GM21619 (cell line): ENCODE results near the gene KRT83.
A peak's percentile ranks its signal among the peaks of the same experiment; 100 is the strongest.
"Not testable (repeated sequence)": the region's sequence is repeated elsewhere in the genome, so short reads cannot be mapped to it uniquely, and the experiment has no call there.

ENCODE experiments used
- ATAC-seq: cut with Tn5 transposase; IDR thresholded peaks from one replicate; pipeline ENCODE4 v1.9.1; 2021; ENCODE audit not compliant: unreplicated experiment

The KRT83 gene

GRCh38 chr12:52287816-52288805, 33.1 kb downstream of the KRT83 start:
- ATAC-seq, result peak; percentile 74

GRCh38 chr12:52286857-52287785, 34.1 kb downstream of the KRT83 start:
- not testable (repeated sequence) for ATAC-seq

- no peak for ATAC-seq
Observed at GRCh38 chr12:52285851-52286530, 35.2 kb downstream of the KRT83 start.

- ATAC-seq, result no peak
Observed at GRCh38 chr12:52285172-52285745, 35.9 kb downstream of the KRT83 start.

GRCh38 chr12:52284562-52285171, 36.5 kb downstream of the KRT83 start:
- no peak for ATAC-seq

GRCh38 chr12:52280796-52281560, 40.2 kb downstream of the KRT83 start:
- no peak for ATAC-seq

GRCh38 chr12:52280319-52280795, 40.8 kb downstream of the KRT83 start:
- no peak for ATAC-seq

- ATAC-seq, result no peak
Observed at GRCh38 chr12:52279422-52280318, 41.5 kb downstream of the KRT83 start.

- ATAC-seq, result no peak
Observed at GRCh38 chr12:52278575-52279421, 42.4 kb downstream of the KRT83 start.

GRCh38 chr12:52277486-52278245, 43.5 kb downstream of the KRT83 start:
- no peak for ATAC-seq

- no peak for ATAC-seq
Observed at GRCh38 chr12:52275686-52276085, 45.5 kb downstream of the KRT83 start.

- ATAC-seq, result no peak
Observed at GRCh38 chr12:52274521-52275120, 46.6 kb downstream of the KRT83 start, which contains the start of gene KRT86. Gene KRT86 (plus strand): TSS chr12:52274645. CDS start chr12:52301917, 27,272 bp downstream.

GRCh38 chr12:52271158-52271557, 50.0 kb downstream of the KRT83 start:
- no peak for ATAC-seq

GRCh38 chr12:52270541-52271070, 50.6 kb downstream of the KRT83 start:
- ATAC-seq, result no peak

- no peak for ATAC-seq
Observed at GRCh38 chr12:52268212-52268611, 53.0 kb downstream of the KRT83 start.

- no peak for ATAC-seq
Observed at GRCh38 chr12:52267699-52268098, 53.5 kb downstream of the KRT83 start.
